Choroid plexus epithelial cell (primary cell): Measurements from ENCODE around the gene MYRF.

ENCODE experiments used
- DNase-seq: peaks from one replicate; pipeline ENCODE4 v3.0.0-alpha.2; 2010; ENCODE audit warnings: low read depth
- H3K4me3 ChIP-seq: 2 replicates; pipeline ENCODE4 v1.5.1; 2011; ENCODE audit warnings: low read depth, mild to moderate bottlenecking, control low read depth, low read length, moderate library complexity
- CTCF ChIP-seq: conservative IDR thresholded peaks from 2 replicates; pipeline ENCODE4 v1.5.1; 2011; ENCODE audit warnings: low read depth, mild to moderate bottlenecking, control low read depth, inconsistent platforms, low read length, moderate library complexity

MYRF gene

GRCh38 chr11:61816736-61817455, 64.5 kb downstream of the MYRF start, which contains the start of gene FADS1:
Gene FADS1 (minus strand): TSS chr11:61817003. CDS start chr11:61816929, 74 bp downstream.
- peak; percentile 49 for TF ChIP-seq CTCF
- peak; percentile 93 for DNase-seq
- peak within 1 kb of the TSS; percentile 86 for H3K4me3 ChIP-seq

- H3K4me3 ChIP-seq, result peak overlapping the region; percentile 86
- no peak for DNase-seq
- no peak for TF ChIP-seq CTCF
Observed at GRCh38 chr11:61817471-61818202, 65.2 kb downstream of the MYRF start.

GRCh38 chr11:61820174-61820573, 67.7 kb downstream of the MYRF start:
- H3K4me3 ChIP-seq, result no peak overlapping the region
- DNase-seq, result peak; percentile 67
- TF ChIP-seq CTCF, result no peak

- no peak for TF ChIP-seq CTCF
- H3K4me3 ChIP-seq, result peak overlapping the region; percentile 67
- peak; percentile 38 for DNase-seq
Observed at GRCh38 chr11:61826930-61827570, 74.6 kb downstream of the MYRF start.

GRCh38 chr11:61827571-61828378, 75.3 kb downstream of the MYRF start, which contains the start of gene FADS2:
Gene FADS2 (plus strand): TSS chr11:61828300. CDS start chr11:61828391, 91 bp downstream.
- TF ChIP-seq CTCF, result no peak
- H3K4me3 ChIP-seq, result peak within 1 kb of the TSS; percentile 67
- peak; percentile 94 for DNase-seq

- no peak for TF ChIP-seq CTCF
- DNase-seq, result no peak
- peak overlapping the region; percentile 67 for H3K4me3 ChIP-seq
Observed at GRCh38 chr11:61828379-61828628, 75.9 kb downstream of the MYRF start.
